Embryonic facial prominence (tissue), 1 donor: Measurements from ENCODE around the gene PRPF19.

ENCODE experiments used
- DNase-seq: peaks from one replicate; pipeline ENCODE4 v3.0.0-alpha.2; 2016; ENCODE audit errors: extremely low spot score

The PRPF19 gene

DNA sequence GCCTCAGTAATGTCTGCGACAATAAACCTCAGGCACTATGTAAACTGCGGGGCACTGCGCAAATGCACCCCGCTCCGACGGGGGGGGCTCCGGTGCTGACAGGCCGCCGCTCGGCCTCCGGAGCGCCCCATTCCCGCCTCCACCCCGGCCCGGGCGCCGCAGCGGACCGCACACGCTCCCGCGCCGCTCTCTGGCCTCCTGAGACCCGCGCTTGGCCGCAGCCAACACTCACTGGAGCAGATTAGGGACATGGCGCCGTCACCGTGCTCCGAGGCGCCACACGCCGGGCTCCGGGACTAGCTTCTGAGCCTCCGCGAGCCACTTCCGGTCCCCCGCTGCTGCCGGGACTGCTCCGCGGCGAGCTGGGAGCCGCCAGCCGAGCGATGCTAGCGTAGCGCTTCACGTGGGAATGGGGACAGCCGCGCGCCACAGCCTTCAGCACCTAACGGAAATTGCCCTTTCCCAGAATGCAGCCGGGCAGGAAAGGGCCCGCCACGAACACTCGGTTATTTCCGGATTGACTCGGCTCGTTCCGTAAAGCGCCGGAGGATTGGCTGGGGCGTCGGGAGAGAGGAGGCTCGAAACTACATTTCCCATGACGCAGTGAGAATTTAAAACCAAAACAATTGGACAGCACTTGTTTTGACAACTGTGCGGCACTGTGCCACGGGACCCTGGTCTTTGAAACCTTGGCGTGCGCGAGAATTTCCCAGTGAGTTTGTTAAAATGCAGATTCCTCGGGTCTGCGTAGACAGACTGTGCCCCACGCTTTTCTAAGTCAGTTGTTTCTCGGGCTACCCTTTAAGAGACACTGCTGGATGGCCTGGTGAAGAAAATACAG lies at the start of gene PRPF19:
Gene PRPF19 (minus strand): TSS at position 454 of the 841 bp plus-strand sequence. CDS start 203 bp downstream, at position 251.
- peak; percentile 87 for DNase-seq

- no peak for DNase-seq
These were observed 49.2 kb upstream of the PRPF19 start for GRCh38 chr11:60955571-60955970.

- no peak for DNase-seq
These were observed 48.0 kb upstream of the PRPF19 start for GRCh38 chr11:60954421-60954820.

DNA sequence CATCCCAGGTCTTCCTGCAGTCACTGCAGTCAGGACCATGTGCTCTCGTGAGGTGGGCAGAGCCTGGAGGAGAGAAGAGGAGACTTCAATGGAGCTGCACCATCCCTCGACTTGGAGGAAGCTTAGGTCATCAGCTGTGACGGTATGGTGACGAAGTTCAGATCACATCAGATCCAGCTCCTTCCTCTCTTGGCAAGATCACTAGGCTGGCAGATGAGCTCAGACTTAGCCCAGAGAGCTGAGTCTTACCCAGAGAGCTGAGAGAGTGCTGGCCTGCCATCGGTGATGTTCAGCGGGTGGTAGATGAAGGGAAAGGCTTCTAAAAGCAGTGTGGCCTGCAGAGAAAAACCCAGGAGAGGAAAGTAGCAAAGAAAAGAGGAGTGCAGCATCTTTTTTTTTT lies 47.4 kb upstream of the PRPF19 start:
- no peak for DNase-seq

- DNase-seq, result no peak
These were observed 46.4 kb upstream of the PRPF19 start for GRCh38 chr11:60952742-60953170.

DNA sequence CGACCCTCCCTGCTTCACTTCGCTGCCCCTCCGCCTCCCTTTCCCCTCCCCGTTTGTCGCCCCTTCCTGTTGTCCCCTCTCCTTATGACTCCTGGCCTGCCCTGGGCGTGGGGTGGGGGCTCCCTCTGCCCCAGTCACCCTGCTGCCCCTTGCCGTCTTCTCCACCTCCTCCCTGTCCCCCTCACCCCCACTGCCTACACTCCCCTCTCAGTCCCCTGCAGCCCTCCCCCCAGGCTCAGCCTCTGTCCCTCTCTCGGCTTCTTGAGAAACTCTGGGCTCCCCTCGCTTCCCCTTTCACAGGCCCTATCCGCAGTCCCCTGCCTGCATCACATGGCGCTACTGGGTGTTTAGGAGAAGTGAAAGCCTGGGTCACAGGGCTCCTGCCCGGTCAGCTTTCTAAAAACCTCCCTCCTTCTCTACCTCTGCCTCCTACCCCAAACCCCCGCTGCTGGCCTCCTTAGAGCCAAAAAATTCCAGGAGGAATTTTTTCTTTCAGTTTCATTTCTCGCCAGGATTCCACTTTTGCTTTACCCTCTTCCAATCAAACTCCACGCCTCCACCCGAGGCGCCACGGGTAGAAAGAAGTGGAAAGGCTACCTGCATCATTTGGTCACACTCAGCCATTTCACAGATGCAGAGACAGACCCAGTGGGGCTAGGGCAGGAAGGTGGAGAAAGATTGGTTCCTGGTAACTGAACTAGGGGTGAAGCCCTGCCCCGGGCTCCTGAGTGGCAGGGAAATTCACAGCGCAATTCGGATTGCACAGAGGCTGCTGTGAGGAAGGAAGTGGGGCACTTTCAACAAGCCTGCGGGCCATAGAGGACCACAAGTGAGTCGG lies 45.7 kb upstream of the PRPF19 start, which contains the start of gene SLC15A3:
Gene SLC15A3 (minus strand): TSS at position 273 of the 838 bp plus-strand sequence. CDS start 625 bp downstream, outside the sequence.
- no peak for DNase-seq

GRCh38 chr11:60951606-60951903 lies 45.2 kb upstream of the PRPF19 start:
- no peak for DNase-seq

DNA sequence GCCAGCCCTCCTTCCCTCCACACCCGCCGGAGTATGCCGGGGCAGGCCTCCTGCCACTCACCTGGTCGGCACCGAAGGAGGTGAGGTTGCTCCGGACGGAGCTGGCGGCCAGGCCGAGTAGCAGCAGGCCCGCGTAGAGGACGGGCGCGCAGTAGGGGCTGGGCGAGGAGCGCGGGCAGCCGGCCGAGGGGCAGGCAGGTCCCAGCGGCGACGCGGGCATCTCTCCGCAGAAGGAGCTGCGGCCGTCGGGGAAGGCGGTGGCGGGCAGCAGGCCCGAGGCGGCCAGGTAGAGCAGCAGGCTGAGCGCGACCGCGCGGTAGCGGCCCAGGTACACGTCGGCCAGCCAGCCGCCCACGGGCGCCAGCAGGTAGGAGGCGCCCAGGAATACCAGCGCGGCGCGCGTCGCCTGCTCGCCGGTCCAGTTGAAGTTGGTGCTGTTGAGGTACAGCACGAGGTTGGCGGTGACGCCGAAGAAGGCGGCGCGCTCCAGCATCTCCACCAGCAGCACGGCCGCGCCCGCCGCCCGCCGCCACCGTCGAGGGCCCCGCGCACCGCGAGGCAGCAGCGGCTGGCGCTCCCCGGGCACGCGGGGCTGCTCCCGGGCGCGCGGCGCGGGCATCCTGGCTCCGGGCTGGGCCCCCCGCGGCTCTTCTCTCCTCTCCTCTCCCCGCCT lies 44.7 kb upstream of the PRPF19 start:
- no peak for DNase-seq

DNA sequence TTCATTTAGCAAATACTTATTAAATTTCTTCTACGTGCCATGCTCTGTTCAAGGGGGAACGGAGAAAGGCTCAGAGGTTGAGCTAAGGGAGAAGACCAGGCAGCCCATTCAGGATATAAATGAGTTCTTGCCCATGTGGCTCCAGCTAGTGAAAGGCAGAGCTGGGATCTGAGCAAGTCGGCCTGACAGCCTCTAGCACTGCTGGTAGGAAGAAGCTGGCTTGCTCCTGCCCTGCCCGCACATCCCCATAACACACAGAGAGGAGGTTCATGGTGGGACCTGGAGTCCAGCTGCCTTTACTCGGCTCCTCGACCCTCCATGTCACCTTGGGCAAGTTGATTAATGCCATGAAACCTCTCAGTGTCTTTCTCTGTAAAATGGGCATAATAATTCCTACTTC lies 43.6 kb upstream of the PRPF19 start:
- DNase-seq, result no peak

DNA sequence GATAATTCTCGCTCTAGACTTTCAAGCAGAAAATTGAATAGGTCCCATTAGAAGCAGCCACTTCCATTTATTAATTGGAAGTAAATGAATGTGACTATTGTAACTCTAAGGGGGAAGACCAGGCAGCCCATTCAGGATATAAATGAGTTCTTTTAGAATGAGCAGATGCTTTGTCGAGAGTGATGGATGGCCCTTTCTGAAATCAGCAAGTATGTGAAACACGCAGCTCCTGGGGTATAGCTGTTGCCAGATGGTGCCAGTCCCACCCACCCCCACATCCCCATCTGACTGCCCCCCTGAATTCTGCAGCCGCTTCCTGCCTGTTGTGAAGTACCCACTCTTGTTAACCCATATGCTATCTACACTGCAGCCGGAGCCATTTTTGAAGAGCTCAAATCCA lies 41.9 kb upstream of the PRPF19 start:
- no peak for DNase-seq

DNA sequence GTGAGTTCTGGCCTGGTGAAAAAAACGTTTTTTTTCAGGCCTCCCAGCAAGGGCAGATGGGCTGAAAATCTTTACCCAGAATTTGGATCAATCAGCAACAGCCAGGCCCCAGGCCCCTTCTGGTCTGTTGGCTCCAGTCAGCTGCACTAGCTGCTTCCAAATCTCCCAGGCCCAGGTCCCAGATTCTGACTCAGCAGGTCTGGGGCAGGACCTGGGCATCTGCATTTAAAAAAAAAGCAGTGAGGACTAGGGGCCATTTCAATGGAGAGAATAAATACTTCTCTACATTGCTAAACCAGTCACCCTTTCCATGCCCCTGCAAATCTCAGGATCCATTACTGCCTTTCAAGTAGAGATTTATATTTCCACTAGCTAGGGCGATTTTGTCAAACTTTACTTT lies 41.3 kb upstream of the PRPF19 start:
- DNase-seq, result no peak

- DNase-seq, result no peak
These were observed 40.3 kb upstream of the PRPF19 start for GRCh38 chr11:60946601-60947264.

DNA sequence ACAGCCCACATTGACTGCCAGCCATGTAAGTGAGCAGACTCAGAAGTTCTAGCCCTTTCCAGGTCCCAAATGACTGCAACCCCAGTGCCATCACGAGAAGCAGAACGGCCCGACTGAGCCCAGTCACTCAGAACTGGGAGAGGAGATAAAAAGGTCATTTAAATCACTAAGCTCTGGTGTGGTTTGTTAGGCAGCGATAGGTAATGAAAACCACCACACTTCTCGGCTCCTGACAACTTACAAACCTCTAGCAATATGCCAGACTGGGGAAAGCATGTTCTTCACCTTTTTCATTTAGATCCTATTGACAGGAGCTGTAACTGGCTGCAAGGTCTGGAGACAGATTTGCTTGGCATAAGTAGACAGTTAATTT lies 38.9 kb upstream of the PRPF19 start:
- DNase-seq, result no peak

- no peak for DNase-seq
These were observed 38.3 kb upstream of the PRPF19 start for GRCh38 chr11:60944490-60945294.

- DNase-seq, result no peak
These were observed 36.7 kb upstream of the PRPF19 start for GRCh38 chr11:60942970-60943565.

GRCh38 chr11:60942219-60942618 lies 35.8 kb upstream of the PRPF19 start:
- no peak for DNase-seq

- DNase-seq, result no peak
These were observed 35.2 kb upstream of the PRPF19 start for GRCh38 chr11:60941371-60942119.

DNA sequence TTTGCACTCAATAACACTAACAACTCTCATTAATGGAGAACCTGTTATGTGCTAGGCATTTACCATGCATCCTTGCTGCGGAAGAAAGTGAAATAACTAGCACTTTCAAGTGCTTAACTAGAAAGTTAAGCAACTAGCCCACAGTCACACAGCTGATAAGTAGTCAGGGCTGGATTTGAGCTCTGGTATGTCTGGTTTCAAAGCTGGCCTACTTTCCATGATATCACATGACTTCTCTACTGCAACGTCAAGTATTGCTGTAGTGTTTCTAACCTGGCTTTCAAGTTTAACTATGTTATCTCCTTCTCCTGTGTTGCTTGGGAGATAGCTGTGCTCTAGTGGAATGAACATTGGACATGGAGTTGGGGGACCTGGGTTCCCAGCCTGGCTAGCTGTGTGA lies 33.5 kb upstream of the PRPF19 start:
- DNase-seq, result no peak

GRCh38 chr11:60939301-60939700 lies 32.9 kb upstream of the PRPF19 start:
- DNase-seq, result no peak

DNA sequence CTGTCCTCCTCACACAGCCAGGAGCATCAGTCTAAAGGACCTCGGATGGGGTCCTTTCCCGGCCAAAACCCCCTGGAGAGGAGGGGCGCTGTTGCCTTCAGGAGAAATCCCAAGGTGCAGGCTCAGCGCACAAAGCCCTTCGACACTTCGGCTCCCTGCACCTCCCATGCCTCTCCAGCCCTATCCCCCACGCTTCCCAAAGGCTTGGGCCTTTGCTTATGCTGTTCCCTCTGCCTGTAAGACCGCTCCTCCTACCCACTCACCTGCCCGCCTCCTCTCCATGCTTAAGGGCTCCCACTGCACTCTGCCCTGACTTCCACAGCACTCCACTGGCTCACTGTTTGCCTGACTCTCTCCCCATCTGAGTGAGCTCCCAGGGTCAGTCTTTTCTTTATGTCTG lies 32.1 kb upstream of the PRPF19 start:
- no peak for DNase-seq
